ENCODE results near the gene CHRNA5. TPM values are rescaled to one million over a fixed set of nuclear protein-coding genes. Genes with fewer than 3 reads are reported as not detected.

The CHRNA5 gene
- total and polyA plus RNA-seq, 4 donors: 0.99 to 2.9 (median 2.1) TPM

- WGBS (ENCODE audit: insufficient coverage): 81% methylated on average over 3 of the region's 5 CpGs
- Histone ChIP-seq H3K4me3 (ENCODE audit: low read depth, low read length) (no peak overlapping the region), H3K4me1 (ENCODE audit: control insufficient read depth, insufficient read depth, low read length) (peaks cover 14% of the 10 kb centered on the region), H3K36me3 (ENCODE audit: control insufficient read depth, insufficient read depth, low read length) (no peaks in the 10 kb centered on the region), H3K27me3 (ENCODE audit: control insufficient read depth, insufficient read depth, low read length) (peaks cover 7% of the 10 kb centered on the region), H3K27ac (ENCODE audit: low read depth, low read length) (no peak overlapping the region), H3K9me3 (ENCODE audit: control insufficient read depth, insufficient read depth, low read length) (no peaks in the 10 kb centered on the region)
- DNase-seq (ENCODE audit: low read depth in 4 of 6, low spot score in 6 of 6): no peak
Observed at GRCh38 chr15:78561490-78561889, 3.8 kb upstream of the CHRNA5 start.

- 100% methylated on average over 1 of the region's 2 CpGs for WGBS (ENCODE audit: insufficient coverage)
- no peak overlapping the region for H3K4me3 ChIP-seq (ENCODE audit: low read depth, low read length)
- no peak overlapping the region for H3K27ac ChIP-seq (ENCODE audit: low read depth, low read length)
- H3K27me3 ChIP-seq (ENCODE audit: control insufficient read depth, insufficient read depth, low read length): peaks cover 16% of the 10 kb centered on the region
- DNase-seq (ENCODE audit: low read depth in 4 of 6, low spot score in 6 of 6): no peak
- no peaks in the 10 kb centered on the region for H3K36me3 ChIP-seq (ENCODE audit: control insufficient read depth, insufficient read depth, low read length)
- H3K9me3 ChIP-seq (ENCODE audit: control insufficient read depth, insufficient read depth, low read length): no peaks in the 10 kb centered on the region
- peaks cover 14% of the 10 kb centered on the region for H3K4me1 ChIP-seq (ENCODE audit: control insufficient read depth, insufficient read depth, low read length)
Observed at GRCh38 chr15:78563092-78563491, 2.2 kb upstream of the CHRNA5 start.

GRCh38 chr15:78564743-78565096 is 600 bp upstream of the CHRNA5 start:
- H3K4me1 ChIP-seq (ENCODE audit: control insufficient read depth, insufficient read depth, low read length): peaks cover 14% of the 10 kb centered on the region
- H3K9me3 ChIP-seq (ENCODE audit: control insufficient read depth, insufficient read depth, low read length): no peaks in the 10 kb centered on the region
- H3K27me3 ChIP-seq (ENCODE audit: control insufficient read depth, insufficient read depth, low read length): peaks cover 16% of the 10 kb centered on the region
- H3K36me3 ChIP-seq (ENCODE audit: control insufficient read depth, insufficient read depth, low read length): no peaks in the 10 kb centered on the region
- no peak overlapping the region for H3K27ac ChIP-seq (ENCODE audit: low read depth, low read length)
- 70% methylated on average over 10 of the region's 11 CpGs for WGBS (ENCODE audit: insufficient coverage)
- no peak overlapping the region for H3K4me3 ChIP-seq (ENCODE audit: low read depth, low read length)
- no peak for DNase-seq (ENCODE audit: low read depth in 4 of 6, low spot score in 6 of 6)

GRCh38 chr15:78565951-78566774 is 843 bp downstream of the CHRNA5 start:
- H3K27ac ChIP-seq (ENCODE audit: low read depth, low read length): no peak overlapping the region
- peaks cover 16% of the 10 kb centered on the region for H3K27me3 ChIP-seq (ENCODE audit: control insufficient read depth, insufficient read depth, low read length)
- H3K36me3 ChIP-seq (ENCODE audit: control insufficient read depth, insufficient read depth, low read length): no peaks in the 10 kb centered on the region
- peak overlapping the region; percentile 48 for H3K4me3 ChIP-seq (ENCODE audit: low read depth, low read length)
- peaks cover 14% of the 10 kb centered on the region for H3K4me1 ChIP-seq (ENCODE audit: control insufficient read depth, insufficient read depth, low read length)
- 7% methylated on average over 7 of the region's 19 CpGs for WGBS (ENCODE audit: insufficient coverage)
- peak in 2 of 6 donors; percentile 38 to 53 for DNase-seq (ENCODE audit: low read depth in 4 of 6, low spot score in 6 of 6)
- no peaks in the 10 kb centered on the region for H3K9me3 ChIP-seq (ENCODE audit: control insufficient read depth, insufficient read depth, low read length)

- no peak for DNase-seq (ENCODE audit: low read depth in 4 of 6, low spot score in 6 of 6)
- H3K36me3 ChIP-seq (ENCODE audit: control insufficient read depth, insufficient read depth, low read length): no peaks in the 10 kb centered on the region
- H3K4me1 ChIP-seq (ENCODE audit: control insufficient read depth, insufficient read depth, low read length): peaks cover 14% of the 10 kb centered on the region
- no peak overlapping the region for H3K4me3 ChIP-seq (ENCODE audit: low read depth, low read length)
- H3K27ac ChIP-seq (ENCODE audit: low read depth, low read length): no peak overlapping the region
- H3K9me3 ChIP-seq (ENCODE audit: control insufficient read depth, insufficient read depth, low read length): no peaks in the 10 kb centered on the region
- H3K27me3 ChIP-seq (ENCODE audit: control insufficient read depth, insufficient read depth, low read length): peaks cover 16% of the 10 kb centered on the region
- 88% methylated on average over 2 of the region's 4 CpGs for WGBS (ENCODE audit: insufficient coverage)
Observed at GRCh38 chr15:78567531-78567930, 2.2 kb downstream of the CHRNA5 start.

GRCh38 chr15:78570710-78571109 is 5.4 kb downstream of the CHRNA5 start:
- no peaks in the 10 kb centered on the region for H3K36me3 ChIP-seq (ENCODE audit: control insufficient read depth, insufficient read depth, low read length)
- no peak overlapping the region for H3K4me3 ChIP-seq (ENCODE audit: low read depth, low read length)
- 67% methylated on average over 1 of the region's 2 CpGs for WGBS (ENCODE audit: insufficient coverage)
- peaks cover 16% of the 10 kb centered on the region for H3K27me3 ChIP-seq (ENCODE audit: control insufficient read depth, insufficient read depth, low read length)
- no peak overlapping the region for H3K27ac ChIP-seq (ENCODE audit: low read depth, low read length)
- H3K9me3 ChIP-seq (ENCODE audit: control insufficient read depth, insufficient read depth, low read length): no peaks in the 10 kb centered on the region
- no peak for DNase-seq (ENCODE audit: low read depth in 4 of 6, low spot score in 6 of 6)
- peaks cover 6% of the 10 kb centered on the region for H3K4me1 ChIP-seq (ENCODE audit: control insufficient read depth, insufficient read depth, low read length)

GRCh38 chr15:78571382-78571781 is 6.1 kb downstream of the CHRNA5 start:
- Histone ChIP-seq H3K9me3 (ENCODE audit: control insufficient read depth, insufficient read depth, low read length) (no peaks in the 10 kb centered on the region), H3K4me1 (ENCODE audit: control insufficient read depth, insufficient read depth, low read length) (no peaks in the 10 kb centered on the region), H3K4me3 (ENCODE audit: low read depth, low read length) (no peak overlapping the region), H3K27me3 (ENCODE audit: control insufficient read depth, insufficient read depth, low read length) (peaks cover 10% of the 10 kb centered on the region), H3K27ac (ENCODE audit: low read depth, low read length) (no peak overlapping the region), H3K36me3 (ENCODE audit: control insufficient read depth, insufficient read depth, low read length) (no peaks in the 10 kb centered on the region)
- no peak for DNase-seq (ENCODE audit: low read depth in 4 of 6, low spot score in 6 of 6)
- no CpG with 5 or more reads among the region's 4 CpGs for WGBS (ENCODE audit: insufficient coverage)

- Histone ChIP-seq H3K27me3 (ENCODE audit: control insufficient read depth, insufficient read depth, low read length) (no peaks in the 10 kb centered on the region), H3K4me3 (ENCODE audit: low read depth, low read length) (no peak overlapping the region), H3K9me3 (ENCODE audit: control insufficient read depth, insufficient read depth, low read length) (no peaks in the 10 kb centered on the region), H3K27ac (ENCODE audit: low read depth, low read length) (no peak overlapping the region), H3K36me3 (ENCODE audit: control insufficient read depth, insufficient read depth, low read length) (no peaks in the 10 kb centered on the region), H3K4me1 (ENCODE audit: control insufficient read depth, insufficient read depth, low read length) (no peaks in the 10 kb centered on the region)
- 100% methylated on average over 1 of the region's 4 CpGs for WGBS (ENCODE audit: insufficient coverage)
- DNase-seq (ENCODE audit: low read depth in 4 of 6, low spot score in 6 of 6): peak in 1 of 6 donors; percentile 53
Observed at GRCh38 chr15:78573416-78573815, 8.1 kb downstream of the CHRNA5 start.

- no peaks in the 10 kb centered on the region for H3K4me1 ChIP-seq (ENCODE audit: control insufficient read depth, insufficient read depth, low read length)
- H3K4me3 ChIP-seq (ENCODE audit: low read depth, low read length): no peak overlapping the region
- no peaks in the 10 kb centered on the region for H3K36me3 ChIP-seq (ENCODE audit: control insufficient read depth, insufficient read depth, low read length)
- H3K9me3 ChIP-seq (ENCODE audit: control insufficient read depth, insufficient read depth, low read length): no peaks in the 10 kb centered on the region
- H3K27ac ChIP-seq (ENCODE audit: low read depth, low read length): no peak overlapping the region
- DNase-seq (ENCODE audit: low read depth in 4 of 6, low spot score in 6 of 6): no peak
- no peaks in the 10 kb centered on the region for H3K27me3 ChIP-seq (ENCODE audit: control insufficient read depth, insufficient read depth, low read length)
- 100% methylated on average over 1 of the region's 1 CpG for WGBS (ENCODE audit: insufficient coverage)
Observed at GRCh38 chr15:78574944-78575343, 9.6 kb downstream of the CHRNA5 start.

GRCh38 chr15:78597583-78597982 is 32.3 kb downstream of the CHRNA5 start:
- no peaks in the 10 kb centered on the region for H3K9me3 ChIP-seq (ENCODE audit: control insufficient read depth, insufficient read depth, low read length)
- DNase-seq (ENCODE audit: low read depth in 4 of 6, low spot score in 6 of 6): peak in 1 of 6 donors; percentile 33
- H3K36me3 ChIP-seq (ENCODE audit: control insufficient read depth, insufficient read depth, low read length): no peaks in the 10 kb centered on the region
- H3K4me3 ChIP-seq (ENCODE audit: low read depth, low read length): no peak overlapping the region
- H3K4me1 ChIP-seq (ENCODE audit: control insufficient read depth, insufficient read depth, low read length): no peaks in the 10 kb centered on the region
- no peaks in the 10 kb centered on the region for H3K27me3 ChIP-seq (ENCODE audit: control insufficient read depth, insufficient read depth, low read length)
- no peak overlapping the region for H3K27ac ChIP-seq (ENCODE audit: low read depth, low read length)
- no CpG with 5 or more reads among the region's 1 CpG for WGBS (ENCODE audit: insufficient coverage)

All from spinal cord (tissue), 10 donors.